GM12875 (cell line): Measurements from ENCODE around the gene TNP2.

Source experiments
- H3K4me3 ChIP-seq: one replicate; pipeline ENCODE4 v1.5.1; 2011; ENCODE audit warnings: low read depth, low read length, control low read depth
- TF ChIP-seq, protein P1 (sequence below): IDR thresholded peaks from 2 replicates; pipeline ENCODE4 v1.5.1; 2011; ENCODE audit warnings: low read depth, mild to moderate bottlenecking, control low read depth, inconsistent platforms, low read length, moderate library complexity, borderline replicate concordance; ENCODE audit not compliant: insufficient read depth

Gene TNP2

DNA sequence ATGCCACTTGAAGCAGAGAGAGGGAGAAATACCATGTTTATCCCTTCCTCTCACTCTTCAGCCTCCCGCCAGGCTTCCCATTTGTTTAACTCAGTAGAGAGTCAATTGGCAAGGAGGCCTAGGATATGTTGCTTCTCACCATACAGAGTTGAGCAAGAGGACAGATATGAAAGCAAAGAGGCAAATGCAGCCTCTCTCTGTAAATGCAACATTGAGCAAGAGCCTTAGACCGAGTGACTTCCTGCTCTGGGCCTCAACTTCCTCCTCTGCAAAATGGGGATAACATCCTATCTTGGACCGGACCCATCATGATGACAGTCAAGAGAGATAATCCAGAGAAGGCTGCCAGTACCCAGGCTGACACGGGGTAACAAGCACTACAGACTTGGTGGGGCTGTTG lies 49.9 kb downstream of the TNP2 start:
- TF ChIP-seq, protein P1, sequence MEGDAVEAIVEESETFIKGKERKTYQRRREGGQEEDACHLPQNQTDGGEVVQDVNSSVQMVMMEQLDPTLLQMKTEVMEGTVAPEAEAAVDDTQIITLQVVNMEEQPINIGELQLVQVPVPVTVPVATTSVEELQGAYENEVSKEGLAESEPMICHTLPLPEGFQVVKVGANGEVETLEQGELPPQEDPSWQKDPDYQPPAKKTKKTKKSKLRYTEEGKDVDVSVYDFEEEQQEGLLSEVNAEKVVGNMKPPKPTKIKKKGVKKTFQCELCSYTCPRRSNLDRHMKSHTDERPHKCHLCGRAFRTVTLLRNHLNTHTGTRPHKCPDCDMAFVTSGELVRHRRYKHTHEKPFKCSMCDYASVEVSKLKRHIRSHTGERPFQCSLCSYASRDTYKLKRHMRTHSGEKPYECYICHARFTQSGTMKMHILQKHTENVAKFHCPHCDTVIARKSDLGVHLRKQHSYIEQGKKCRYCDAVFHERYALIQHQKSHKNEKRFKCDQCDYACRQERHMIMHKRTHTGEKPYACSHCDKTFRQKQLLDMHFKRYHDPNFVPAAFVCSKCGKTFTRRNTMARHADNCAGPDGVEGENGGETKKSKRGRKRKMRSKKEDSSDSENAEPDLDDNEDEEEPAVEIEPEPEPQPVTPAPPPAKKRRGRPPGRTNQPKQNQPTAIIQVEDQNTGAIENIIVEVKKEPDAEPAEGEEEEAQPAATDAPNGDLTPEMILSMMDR: no peak
- no peak overlapping the region for H3K4me3 ChIP-seq

DNA sequence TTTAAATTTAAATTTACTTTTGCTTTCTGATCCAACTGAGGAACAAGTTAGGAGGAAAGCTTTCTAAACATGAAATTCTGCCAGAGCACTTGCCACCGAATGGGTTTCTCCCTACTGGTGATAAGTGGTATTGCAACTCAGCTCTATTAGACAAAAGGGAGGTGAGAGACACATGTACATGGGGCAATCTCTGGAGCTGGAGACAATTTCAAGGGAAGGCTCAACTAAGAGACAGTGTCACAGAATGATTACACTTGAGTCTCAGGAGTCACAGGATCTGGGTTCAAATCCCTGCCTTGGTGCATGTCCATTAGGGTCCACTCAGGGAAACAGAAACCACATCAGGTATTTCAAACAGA lies 50.5 kb downstream of the TNP2 start:
- no peak overlapping the region for H3K4me3 ChIP-seq
- TF ChIP-seq, protein P1: peak; percentile 62; the same call in 1 of the 2 replicates
